ENCODE data around the gene HABP4.
A peak's percentile ranks its signal among the peaks of the same experiment; 100 is the strongest.

The HABP4 gene

DNA sequence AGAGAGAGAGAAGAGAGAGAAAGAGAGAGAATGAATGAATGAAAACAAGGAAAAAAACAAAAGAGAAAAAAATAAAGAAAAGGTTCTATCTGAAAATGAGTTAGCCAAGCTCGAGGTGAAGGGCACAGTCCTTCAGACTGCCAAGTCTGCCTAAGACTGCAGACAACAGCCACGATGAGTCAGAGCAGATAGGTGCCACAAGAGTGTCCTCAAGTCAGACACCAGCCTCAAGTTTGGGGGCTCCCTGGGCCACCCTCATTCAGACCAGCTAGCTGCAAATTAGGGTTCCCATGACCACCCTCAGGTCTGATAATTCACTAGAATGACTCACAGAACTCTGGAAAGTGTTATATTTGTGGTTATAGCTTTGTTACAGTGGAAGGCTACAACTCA is 13.9 kb upstream of the HABP4 start:
- DNase-seq: no peak

DNA sequence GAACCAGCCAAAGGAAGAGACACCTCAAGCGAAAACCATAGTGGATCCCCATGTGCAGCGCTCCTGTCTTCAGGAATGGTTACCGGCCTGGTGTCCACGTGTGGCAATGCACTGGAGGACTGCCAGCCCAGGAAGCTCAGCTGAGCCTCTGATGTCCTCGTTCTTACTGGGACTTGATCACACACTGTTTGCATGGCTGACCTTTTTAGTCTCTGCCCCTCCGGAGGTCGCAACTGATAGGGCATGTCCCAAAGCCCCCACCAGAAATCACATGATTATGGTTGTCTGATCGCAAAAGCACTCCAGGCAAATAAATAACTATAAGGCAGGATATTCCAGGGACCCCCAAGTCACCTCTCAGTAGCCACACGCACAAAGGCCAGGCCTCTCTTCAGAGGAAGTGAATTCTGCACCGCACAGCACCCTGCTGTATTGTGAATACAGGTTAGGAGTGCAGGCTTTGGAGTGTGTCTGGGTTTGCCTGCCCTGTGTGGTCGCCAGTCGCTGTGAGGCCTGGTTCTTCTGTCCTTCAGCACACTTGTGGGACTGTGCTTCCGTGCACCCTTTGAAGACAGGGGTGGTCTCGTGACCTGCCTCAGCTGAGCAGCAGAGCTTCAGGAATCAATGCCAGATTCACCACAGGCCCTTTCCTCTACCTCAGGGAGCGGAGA is 13.4 kb upstream of the HABP4 start:
- no peak for DNase-seq

DNA sequence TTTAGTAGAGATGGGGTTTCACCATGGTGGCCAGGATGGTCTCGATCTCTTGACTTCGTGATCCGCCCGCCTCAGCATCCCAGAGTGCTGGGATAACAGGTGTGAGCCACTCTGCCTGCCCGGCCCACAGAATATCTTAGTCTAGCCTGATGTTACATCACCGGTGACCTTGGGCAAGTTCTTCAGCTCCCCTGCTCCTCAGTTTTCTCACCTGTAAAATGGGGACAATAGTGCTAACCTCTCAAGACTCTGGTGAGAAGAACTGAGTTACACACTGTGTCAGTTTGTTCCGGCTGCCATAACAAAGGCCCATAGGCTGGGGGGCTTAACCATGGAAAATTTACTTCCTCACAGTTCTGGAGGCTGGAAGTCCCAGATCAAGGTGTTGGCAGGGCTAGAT is 12.5 kb upstream of the HABP4 start:
- DNase-seq: no peak

DNA sequence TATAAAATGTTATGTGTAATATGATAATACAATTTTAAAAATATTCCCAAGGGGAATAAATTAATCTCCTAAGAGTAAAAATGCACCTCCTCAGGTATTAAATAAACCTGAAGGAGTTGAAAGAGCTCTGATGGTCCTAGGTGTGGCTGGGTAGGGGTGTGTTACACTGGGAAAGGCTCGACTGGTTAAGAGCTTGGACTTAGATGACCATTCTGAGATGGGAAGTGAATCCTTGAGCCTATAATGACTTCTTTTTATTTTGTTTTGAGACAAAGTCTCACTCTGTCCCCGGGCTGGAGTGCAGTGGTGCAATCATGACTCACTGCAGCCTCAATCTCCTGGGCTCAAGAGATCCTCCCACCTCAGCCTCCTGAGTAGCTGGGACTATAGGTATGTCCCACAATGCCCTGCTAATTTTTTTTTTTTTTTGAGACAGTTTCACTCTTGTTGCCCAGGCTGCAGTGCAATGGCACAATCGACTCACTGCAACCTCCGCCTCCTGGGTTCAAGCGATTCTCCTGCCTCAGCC is 9.2 kb upstream of the HABP4 start:
- no peak for DNase-seq

DNA sequence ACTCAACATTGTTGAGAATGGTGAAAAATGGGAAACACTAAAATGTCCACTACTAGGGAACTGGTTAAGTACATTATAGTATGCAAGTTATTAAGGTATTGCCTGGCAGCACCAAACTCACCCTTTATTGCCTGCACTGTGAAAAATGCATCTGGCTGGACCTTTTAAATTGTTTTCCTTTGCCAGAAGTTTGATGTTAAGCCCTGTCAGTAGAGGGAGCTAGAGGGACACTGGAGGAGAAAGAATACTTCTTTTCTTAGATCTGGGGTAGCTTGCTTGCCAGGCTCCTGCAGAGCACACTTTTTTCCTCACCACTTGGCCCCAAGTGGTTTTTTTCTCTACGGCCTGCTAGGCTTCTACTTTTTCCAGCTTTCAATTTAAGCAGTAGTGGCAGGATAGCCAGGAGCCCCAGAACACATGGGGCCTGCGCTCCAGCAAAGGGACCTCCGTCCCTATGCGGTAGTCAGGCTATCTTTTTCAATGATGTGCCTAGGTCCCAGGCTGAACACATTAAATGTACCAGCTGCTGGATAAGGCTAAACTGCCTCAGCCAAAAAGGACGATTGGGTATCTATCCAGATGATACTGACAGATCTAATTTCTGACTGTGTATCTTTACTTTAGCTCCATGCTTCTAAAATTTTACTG is 8.0 kb upstream of the HABP4 start:
- no peak for DNase-seq

DNA sequence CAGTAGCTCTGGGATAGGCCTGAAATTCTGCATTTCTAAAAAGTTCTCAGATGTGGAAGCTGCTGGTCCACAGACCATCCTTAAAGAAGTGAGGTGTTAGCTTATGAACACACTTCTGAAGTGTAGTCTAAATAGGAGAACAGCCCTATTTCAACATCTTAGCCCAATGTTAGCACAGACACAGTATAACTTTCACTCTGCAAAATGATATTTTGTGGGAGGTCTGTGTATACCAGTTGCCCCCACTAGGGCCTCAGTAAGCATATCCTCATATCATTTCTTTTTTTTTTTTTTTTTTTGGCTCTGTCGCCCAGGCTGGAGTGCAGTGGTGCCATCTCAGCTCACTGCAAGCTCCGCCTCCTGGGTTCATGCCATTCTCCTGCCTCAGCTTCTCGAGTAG is 7.5 kb upstream of the HABP4 start:
- no peak for DNase-seq

DNA sequence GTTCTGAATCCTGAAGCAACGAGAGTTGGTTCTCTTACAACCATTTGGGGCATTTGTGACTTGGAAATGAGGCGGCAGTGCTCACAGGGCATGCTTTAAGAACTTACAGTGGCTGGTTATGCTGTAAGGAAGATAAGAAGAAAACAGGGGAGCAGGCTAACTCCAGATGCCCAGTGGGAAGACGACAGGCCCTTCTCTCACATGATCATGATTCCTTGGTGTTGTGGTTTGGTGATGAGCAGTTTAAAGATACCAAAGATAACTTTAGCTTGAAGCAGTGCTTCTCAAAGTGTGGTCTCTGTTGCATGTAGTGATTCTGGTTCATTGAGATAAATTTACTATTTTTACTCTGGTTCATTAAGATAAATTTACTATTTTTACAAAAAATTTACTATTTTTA is 2.6 kb upstream of the HABP4 start:
- no peak for DNase-seq

DNA sequence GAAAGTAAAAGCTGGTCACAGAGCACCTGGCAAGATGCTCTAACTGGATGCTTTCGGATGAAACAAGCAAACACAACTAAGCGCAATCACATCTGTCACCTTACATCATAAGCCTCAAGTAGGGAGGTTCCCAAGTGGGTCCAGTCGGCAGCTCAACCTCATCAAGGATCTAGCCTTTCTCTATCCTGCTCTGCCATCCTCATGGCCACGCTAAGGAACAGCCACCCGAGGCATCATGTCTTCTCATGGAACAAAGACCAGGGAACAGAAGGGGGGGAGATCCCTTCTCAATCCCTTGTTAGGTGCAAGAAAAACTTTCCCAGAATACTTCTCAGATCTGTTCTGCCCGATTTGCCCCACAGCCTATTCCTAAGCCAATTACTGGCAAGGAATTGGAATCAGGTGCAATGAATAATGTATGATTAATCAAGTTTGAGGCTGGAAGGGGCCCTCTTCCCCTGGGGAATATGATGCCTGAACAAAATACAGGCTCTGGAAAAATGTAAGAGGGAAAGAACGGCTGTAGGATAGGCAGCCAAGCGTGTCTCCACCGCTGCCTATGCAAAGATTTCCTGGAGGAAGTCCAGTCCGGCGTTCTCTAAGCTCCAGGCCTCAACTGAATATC is 1.3 kb upstream of the HABP4 start:
- DNase-seq: no peak

DNA sequence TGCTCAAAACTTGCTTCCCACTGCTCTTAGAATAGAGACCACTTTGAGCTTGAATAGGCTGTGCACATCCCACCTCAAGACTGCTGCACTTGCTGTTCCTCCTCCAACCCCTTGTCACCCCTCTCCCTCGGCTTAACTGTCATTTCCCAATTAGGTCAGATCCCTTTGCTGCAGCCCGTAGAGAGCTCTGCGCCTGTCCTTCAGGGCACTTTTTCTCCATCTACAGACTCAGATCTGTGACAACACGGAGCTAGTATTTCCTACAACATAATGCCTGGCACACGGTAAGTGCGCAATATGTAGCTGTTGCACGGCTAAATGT is 485 bp upstream of the HABP4 start:
- DNase-seq: no peak

- DNase-seq: peak; percentile 43
These were observed 902 bp downstream of the HABP4 start for GRCh38 chr9:96450613-96451528.

- no peak for DNase-seq
These were observed 3.7 kb downstream of the HABP4 start for GRCh38 chr9:96453625-96454024.

DNA sequence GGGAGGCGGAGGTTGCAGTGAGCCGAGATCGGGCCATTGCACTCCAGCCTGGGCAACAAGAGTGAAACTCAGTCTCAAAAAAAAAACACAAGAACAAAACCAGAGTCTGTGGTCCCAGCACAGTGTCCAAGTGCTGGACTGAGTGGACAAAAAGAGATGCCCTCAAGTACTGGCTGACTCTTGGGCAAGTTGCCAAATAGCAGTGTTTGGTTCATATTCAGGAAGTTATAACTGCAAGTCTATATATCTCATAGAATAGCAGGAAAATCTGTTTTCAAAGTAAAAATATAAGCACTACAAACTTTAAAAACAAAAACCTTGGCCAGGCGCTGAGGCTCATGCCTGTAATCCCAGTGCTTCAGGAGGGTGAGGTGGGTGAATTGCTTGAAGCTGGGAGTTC is 7.3 kb downstream of the HABP4 start:
- no peak for DNase-seq

DNA sequence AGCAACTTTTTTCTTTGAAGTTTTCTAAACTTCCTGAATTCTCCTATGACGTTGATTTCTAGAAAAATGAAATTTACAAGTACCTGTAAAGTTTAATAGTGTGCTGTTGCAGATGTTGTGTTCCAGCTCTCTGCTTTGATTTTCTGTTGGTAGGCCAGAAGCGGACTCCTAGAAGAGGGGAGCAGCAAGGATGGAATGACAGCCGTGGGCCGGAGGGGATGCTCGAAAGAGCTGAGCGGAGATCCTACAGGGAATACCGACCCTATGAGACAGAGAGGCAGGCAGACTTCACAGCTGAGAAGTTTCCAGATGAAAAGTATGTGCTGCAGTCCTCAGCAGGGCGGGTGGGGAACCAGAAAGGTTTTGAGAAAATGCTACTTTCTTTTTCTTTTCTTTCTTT is 8.3 kb downstream of the HABP4 start:
- DNase-seq: no peak

DNA sequence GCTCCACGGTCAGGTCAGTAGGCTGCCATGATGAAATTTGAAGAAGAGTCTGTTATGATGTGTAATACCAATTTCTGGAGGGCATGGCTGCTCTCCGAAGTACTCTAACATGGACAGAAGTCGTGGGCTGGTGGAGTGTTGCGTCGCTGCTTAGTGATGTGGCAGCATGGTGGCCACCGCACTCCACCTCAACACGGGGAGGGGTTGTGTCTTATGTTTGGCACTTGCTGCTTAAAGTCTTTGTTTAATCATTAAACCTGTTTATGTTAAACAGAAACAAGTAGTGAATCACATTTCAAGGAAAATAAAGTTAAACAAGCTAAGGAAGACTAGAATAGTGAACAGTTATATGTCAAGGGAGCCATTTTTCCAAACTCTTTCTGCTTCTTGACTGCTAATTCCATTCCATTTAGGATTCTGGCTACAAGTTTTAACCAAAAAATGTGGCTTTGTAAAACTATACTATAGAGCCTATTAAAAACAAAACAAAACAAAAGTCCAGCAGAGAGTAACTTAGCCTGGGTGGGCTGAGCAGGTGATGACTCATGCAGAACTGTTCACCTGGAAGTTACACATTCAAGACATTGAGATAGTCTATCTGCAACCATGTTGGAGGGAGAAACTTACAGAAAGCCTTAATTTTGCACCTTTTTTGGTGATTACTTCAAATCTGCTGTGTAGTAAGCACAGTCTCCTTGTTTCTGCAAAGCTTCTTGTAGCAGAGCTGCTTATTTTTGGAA is 9.5 kb downstream of the HABP4 start:
- DNase-seq: no peak

DNA sequence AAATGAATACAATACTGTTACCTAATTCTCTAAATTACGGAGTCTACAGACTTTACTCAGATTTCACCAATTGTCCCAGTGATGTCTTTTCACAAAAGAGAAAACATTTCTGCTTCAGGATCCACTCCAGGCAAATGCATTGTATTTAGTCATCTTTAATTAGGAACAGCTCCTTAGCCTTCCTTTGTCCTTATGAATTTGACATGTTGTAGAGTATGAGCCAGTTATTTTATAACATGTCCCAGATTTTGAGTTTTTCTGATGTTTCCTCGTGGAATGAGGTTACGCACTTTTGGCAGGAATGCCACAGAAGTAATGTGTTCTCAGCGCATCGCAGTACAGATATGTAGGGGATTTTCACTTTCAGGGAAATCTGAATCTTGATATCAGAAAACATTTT is 10.5 kb downstream of the HABP4 start:
- DNase-seq: no peak

- no peak for DNase-seq
These were observed 10.9 kb downstream of the HABP4 start for GRCh38 chr9:96460882-96461281.

- no peak for DNase-seq
These were observed 11.4 kb downstream of the HABP4 start for GRCh38 chr9:96461336-96461735.

- no peak for DNase-seq
These were observed 12.6 kb downstream of the HABP4 start for GRCh38 chr9:96462541-96462940.

DNA sequence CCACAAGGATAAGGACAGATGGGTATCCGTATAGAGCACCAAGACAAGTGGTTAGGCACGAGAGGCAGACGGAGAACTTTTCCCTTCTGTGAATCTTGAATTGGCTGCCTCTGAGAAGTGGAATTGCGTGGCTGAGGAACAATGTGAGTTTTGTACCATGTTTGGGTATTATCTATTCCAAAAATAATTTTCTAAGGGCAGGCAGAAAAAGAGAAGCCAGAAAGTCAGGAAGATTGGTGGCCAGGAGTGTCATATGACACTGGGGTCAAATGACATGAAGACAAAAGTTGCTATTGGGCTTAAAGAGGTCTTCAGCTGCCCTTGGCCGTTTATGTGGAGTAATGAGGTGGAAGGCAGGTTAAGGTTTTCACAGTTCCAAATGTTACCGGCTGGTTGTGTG is 14.5 kb downstream of the HABP4 start:
- no peak for DNase-seq

DNA sequence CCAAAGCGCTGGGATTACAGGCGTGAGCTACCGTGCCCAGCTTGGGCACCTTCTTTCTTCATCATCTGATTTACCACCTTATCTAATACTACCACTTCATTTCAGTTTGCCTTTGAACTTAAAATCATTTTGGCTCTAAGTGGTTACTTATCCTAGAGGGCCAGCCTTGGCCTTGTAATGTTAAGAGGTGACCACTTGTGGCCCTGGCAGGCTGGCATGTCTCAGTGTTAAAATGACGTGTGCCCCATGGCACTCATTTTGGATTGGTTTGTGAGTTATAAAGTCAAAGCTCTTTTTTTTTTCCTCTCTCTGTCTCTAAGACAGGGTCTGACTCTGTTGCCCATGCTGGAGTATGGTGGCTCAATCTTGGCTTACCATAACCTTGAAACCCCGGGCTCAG is 17.8 kb downstream of the HABP4 start:
- no peak for DNase-seq

GRCh38 chr9:96476013-96476412 is 26.0 kb downstream of the HABP4 start:
- DNase-seq: no peak

DNA sequence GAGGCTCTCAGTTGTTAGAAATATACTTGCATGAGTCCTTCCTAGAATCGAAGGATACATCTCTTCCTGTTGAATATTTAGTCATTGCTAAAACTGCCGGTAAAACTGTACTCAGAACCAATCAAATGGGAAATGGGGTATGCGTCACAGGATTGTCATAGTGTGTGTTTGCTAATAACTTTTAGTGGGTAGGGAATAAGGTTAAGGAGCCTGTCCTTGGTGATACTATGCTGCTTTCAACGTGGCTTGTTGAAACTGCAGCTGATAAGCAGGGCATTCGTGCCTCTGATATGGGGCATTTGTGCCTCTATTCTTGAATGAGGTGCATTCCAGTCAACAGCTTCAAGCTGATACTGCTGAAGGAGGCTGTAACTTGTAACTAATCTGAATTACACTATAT is 26.6 kb downstream of the HABP4 start:
- no peak for DNase-seq
